HG02840 (cell line): Measurements from ENCODE around the gene IFT74.

Source experiments
- ATAC-seq: cut with Tn5 transposase; IDR thresholded peaks from one replicate; pipeline ENCODE4 v1.9.1; 2021; ENCODE audit warnings: mild to moderate bottlenecking, moderate library complexity, moderate number of reproducible peaks; ENCODE audit not compliant: unreplicated experiment, low FRiP score

The IFT74 gene

DNA sequence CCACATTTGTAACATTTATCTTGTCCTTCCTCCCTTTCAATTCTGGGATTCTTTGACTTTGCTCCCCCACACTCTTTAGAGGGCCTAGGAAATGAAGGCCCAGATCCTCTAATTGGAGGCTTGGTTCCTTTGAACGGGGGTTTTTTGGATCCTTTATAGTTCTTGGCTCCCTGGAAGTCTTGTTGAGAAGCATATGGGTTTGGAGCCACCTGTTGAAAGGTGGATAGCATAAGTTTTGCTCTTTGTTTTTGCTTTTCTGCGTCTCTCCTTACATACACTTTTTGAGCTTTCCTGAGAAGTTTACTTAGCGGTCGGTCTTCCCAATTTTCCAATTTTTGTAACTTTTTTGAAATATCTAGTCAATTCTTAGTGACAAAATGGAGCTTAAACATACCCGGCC is 17.8 kb downstream of the IFT74 start:
- no peak for ATAC-seq

DNA sequence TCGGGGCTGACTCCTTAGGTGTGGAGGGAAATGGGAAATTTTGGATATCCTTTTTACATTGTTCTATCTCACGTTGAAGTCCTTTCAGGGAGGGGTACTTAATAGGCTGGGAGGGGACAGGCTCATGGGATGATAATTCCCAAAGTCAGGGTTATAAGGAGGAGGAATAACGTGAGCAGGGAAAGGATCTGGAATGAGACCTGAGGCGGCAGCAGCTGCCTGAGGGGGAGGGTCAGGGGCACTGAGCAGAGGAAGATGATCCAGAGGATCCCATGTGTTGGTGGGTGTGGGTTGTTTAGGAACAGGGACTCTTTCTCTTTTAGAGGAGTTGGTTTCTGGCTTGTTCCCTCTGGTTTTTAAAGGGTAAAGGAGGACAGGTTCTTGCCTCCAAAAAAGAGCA is 18.7 kb downstream of the IFT74 start:
- ATAC-seq = no peak

DNA sequence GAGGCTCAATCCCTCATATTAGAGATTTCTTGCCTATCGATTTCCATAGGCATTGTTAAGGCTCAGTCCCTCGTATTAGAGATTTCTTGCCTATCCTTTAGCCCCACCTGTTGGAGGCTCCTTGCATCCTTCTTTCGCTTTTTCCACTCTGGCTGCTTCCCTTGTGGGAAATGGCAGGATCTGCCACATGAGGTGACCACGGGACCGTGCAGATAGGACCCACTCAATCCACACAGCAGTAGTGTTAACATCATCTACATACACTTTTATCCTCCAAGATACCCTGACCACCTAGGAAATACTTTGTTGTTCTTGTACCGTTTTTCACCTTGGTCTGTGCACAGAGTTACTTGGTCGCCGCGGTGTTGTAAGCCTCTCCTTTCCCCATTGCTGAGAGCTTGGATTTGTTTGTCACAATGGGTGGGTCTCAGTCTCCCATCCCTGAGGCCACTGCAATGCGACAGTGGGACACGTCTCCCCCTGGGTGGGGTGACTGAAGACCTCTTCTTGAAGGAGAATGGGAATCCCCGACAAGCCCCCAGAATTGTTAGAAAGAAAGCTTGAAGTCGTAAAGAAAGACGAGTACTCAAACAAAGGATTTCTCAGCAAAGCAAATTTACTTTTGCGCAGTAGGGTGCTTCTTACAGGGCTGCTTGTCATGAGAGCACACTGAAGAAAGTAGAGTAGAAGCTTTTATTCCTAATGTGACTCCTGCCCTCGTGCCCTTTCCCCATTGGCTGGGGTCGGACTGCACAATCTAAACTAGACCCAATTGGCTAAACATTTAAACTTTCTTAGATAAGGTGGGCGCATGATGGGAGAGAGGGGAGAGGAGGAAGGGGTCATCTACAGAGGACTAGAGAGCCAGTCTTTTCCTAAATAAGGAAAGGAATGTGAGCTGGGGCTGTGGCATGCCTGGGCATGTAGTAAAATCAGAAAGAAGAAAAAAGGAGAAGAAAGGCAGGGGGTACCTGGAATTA is 19.8 kb downstream of the IFT74 start:
- no peak for ATAC-seq

DNA sequence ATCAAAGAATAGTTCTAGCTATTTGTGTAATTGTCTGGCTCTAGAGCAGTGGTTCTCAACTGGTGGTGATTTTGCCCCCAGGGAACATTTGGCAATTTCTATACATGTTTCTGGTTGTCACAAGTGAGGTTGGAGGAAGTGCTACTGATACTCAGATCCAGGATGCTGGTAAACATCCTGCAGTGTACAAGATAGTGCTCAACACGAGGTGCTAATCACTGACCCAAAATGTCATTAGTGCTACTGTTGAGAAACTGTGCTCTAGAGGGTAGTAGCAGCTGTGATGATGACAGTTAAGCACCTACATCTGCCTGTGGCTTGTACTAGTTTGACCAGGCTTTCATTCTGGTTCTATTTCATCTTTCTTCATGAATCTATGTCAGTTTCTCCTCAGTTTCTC is 27.1 kb downstream of the IFT74 start:
- no peak for ATAC-seq

DNA sequence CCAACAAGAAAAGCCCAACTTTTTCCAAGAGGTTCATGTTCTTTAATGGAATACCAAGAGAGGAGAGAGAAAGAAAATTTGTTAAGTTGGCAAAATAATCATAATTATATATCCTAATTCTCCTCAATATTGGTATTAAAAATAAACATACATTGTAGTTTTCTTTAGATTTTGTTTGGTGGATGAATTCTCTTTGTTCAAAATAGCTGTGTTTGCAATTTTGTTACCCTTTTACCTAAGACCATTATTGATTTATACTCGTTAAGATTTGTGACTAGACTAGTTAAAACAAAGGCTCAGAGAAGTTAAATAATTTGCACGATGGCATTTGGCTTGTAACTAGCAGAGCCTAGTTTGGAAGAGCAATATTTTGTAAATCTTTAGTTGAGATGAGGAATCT is 39.6 kb downstream of the IFT74 start:
- no peak for ATAC-seq

DNA sequence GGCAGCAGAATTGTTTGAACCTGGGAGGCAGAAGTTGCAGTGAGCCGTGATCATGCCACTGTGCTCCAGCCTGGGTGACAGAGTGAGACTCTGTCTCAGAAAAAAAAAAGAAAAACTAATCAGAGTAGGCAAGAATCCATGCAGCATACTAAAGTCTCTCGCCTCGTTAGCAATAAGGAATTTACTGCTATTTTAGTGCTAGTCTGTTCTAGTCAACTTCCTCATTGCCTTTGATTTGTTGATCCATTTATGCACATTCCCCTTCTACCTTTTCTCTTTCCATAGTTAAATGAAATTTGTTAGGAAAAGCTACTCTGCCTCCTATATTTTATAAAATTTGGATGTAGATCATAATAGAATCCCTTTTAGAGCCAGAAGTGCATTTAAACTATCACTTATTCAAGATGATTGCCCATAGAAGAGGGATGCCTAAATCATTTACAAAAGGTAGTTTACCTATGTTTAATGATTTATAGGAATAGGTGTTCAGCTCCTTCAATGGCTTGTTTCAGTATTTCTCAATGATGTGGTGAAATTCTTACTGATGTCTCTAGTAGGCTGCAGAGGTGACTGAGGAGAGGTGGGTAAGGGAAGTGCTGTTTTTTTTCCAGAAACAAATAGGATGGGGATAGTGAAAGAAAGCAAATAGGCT is 47.3 kb downstream of the IFT74 start:
- ATAC-seq = no peak

DNA sequence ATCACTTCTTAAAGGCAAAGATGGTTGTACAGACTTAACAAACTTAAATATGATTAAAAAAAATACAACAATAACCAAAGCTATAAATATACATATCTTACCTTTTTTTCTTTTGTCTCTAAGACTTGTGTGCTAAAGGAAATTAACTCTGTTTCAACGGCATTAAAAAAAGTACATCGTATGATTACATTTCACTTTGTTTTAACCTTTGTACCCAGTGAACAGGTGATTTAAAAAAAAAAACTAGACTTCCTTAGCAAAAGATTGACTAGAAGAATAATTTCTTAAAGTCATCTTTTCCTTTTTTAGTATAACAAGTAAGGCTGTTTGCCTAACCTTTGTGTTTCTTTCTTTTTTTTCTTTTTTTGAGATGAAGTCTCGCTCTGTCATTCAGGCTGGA is 49.3 kb downstream of the IFT74 start, which contains the start of gene LRRC19:
LRRC19 (minus strand) TSS at position 182 of the 400 bp plus-strand sequence. CDS start 5,978 bp downstream, outside the sequence.
- ATAC-seq = no peak

DNA sequence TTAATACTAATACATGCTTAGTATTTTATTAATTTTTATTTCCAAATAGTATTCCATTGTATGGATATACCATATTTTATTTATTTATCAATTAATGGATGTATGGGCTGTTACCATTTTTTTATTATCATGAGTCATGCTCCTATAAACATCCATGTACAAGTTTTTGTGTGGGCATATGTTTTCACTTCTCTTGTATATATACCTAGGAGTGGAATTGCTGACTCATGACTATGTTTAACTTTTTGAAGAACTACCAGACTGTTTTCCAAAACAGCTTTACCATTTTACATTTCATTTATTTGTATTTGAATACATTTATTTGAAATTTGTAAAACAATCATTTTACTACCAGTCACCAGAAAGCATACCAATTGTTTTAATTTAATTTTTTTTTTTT is 63.4 kb downstream of the IFT74 start:
- no peak for ATAC-seq

DNA sequence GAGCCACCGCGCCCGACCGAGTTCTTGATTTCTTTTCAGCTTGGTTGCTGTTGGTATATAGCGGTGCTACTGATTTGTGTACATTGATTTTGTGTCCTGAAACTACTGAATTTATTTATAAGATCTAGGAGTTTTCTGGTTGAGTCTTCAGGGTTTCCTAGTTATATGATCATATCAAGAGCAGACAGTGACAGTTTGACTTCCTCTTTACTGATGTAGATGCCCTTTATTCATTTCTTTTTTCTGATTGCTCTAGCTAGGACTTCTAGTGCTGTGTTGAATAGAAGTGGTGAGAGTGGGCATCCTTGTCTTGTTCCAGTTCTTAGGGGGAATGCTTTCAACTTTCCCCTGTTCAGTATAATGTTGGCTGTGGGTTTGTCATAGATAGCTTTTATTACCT is 66.7 kb downstream of the IFT74 start:
- ATAC-seq = no peak

- ATAC-seq = no peak
Measured at GRCh38 chr9:27029186-27029585, 73.0 kb downstream of the IFT74 start.

DNA sequence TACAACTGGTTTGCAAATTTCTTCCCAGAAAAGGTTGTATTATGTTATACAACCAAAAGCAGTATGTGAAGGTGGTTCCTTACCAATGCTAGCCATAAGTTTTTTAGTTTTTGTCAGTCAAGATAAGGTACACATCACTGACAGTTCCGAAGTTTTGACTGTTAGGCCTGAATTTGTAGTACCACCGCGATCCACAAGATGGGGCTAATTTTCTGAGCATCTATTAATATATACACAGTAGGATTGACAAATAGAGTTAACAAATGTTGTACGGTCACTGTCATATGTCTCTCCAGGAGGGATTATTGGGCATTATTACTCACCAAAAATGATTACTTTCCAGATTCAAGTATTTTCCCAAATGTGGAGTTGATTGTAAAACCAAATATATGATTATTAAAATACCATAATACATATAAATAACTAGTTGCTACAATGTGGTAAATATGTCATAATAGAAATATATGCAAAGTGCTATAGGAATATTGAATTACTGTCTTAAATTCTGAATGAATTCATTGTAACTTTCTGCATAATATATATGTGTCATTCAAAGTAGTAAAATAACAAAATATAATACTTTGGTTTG is 77.7 kb downstream of the IFT74 start:
- ATAC-seq = no peak

- ATAC-seq = no peak
Measured at GRCh38 chr9:27037499-27037898, 81.3 kb downstream of the IFT74 start.

- ATAC-seq = no peak
Measured at GRCh38 chr9:27041746-27042145, 85.5 kb downstream of the IFT74 start.

DNA sequence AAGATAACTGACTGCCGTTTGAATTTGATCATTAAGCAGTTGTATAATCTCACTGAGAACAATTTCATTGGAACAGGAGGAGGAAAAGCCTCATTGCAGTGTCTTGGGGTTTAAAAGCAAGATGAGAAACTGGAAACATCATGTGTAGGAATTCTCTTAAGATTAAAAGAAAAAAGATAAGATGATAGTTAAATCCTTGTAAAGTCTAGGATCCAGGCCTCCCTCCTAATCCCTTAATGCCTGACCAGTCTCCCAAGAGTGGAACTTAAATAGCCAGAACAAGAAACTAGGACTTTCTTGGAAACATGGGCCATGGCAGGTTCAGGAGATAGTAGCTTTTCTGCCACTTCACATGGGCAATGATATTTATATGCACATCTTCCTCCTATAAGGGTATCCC is 86.3 kb downstream of the IFT74 start:
- no peak for ATAC-seq

- no peak for ATAC-seq
Measured at GRCh38 chr9:27043176-27043575, 87.0 kb downstream of the IFT74 start.

- no peak for ATAC-seq
Measured at GRCh38 chr9:27047136-27047535, 90.9 kb downstream of the IFT74 start.

DNA sequence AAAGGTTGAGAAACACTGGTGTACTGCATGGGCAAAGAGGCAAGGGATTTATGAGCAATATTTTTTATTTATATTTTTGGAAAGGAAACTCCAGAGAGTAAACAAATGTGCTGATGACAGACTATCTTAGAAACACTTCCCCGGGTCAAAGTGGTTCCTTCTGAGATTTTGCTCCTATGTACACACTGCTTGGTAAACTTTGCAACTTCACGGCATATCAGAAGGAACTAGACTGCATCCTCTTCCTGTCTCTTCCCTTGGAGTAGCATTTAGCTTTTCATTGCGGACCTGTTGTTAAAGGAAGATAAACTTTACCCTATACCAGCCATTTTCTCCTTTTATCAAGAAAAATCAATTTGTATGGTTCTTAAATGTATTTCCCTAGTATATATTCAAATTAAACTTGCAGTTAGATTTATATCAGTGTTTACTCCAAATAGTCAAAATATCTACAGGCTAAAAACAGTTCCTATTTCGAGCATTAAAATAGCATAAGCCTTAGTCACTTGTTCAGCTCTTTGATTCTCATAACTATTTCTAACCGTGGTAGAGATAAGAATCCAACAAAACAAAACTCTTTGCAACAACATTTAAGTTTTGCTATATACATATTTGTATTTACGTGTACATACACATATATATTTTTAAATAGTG is 97.3 kb downstream of the IFT74 start:
- ATAC-seq = no peak

GRCh38 chr9:27054125-27054524 is 97.9 kb downstream of the IFT74 start:
- ATAC-seq = no peak

DNA sequence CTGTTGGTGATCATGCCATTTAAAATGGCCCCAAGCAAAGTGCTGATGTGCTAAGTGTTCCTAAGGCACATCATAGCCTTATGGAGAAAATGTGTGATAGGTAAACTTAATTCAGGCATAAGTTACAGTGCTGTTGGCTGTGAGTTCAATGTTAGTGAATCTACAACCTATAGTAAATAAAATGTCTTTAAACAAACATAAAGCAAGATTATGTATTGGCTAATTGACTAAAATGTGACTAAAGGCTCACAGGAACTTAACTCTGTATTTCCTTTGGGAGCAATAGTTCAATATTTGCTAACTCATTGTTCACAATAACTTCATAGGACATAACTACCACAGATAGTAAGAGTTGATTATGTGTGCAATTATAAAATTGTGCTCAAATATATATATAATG is 98.6 kb downstream of the IFT74 start:
- ATAC-seq = no peak

DNA sequence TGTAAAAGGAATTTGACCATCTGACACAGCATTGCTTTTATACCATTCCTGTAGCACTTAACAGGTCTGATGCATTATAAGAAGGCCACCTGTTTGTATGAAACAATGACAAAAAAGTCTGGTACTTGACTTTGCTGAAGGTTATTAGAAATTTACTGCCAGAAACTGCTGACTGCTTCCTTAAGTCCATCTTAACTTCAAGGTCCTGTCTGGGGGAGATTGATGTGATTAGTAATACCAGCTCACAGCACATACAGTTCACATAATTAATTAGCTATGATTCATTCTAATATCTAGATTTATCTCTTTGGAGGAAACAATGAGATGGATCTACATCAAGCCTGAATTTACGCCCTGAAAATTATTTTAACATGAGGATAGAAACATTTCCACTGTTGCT is 103.2 kb downstream of the IFT74 start:
- no peak for ATAC-seq

- no peak for ATAC-seq
Measured at GRCh38 chr9:27059907-27060306, 103.7 kb downstream of the IFT74 start.
